GM23248 (cell line): ENCODE measurements around the gene PLD5.

ENCODE experiments used
- EZH2 ChIP-seq: fragments of 200-600 bp; sonication (generic); IDR thresholded peaks from 2 replicates; pipeline ENCODE4 v1.6.1; 2018; ENCODE audit warnings: antibody characterized with exemption, mild to moderate bottlenecking; ENCODE audit not compliant: insufficient read depth, poor library complexity, severe bottlenecking
- EZH2phosphoT487 ChIP-seq: fragments of 200-600 bp; sonication (generic); IDR thresholded peaks from 2 replicates; pipeline ENCODE4 v1.6.1; 2018; ENCODE audit warnings: antibody characterized with exemption, moderate library complexity, mild to moderate bottlenecking, low read depth; ENCODE audit not compliant: insufficient read depth

DNA sequence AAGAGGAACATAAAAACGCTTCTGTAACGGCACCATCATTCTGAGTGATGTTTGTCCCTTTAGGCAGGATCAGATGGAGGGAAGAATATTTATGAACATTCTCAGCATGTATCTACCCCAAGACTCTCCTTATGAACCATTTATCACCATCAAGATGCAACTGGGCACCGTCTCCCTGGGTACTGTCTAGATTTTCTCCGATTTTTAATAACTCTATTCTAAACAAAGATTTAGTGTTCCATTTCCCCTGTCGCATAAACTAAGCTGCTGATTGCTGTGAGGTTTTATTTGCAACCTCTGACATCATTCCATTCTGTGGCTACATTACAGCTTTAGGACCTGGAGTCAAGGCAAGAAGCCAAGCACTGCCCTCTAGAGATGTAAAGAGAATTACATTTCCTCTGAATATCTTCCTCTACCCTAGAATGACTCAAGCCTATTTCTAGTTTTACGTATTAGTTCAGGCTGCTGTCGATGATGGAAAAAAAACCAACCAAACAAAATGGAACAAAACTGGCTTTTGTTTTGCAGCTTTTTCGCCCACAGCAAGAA is 395.5 kb downstream of the PLD5 start:
- TF ChIP-seq EZH2phosphoT487 (no peak), EZH2 (no peak)
